GM19043 (cell line): ENCODE measurements around the gene NDP.
"Not testable (repeated sequence)": the region's sequence is repeated elsewhere in the genome, so short reads cannot be mapped to it uniquely, and the experiment has no call there.

Source experiments
- ATAC-seq: cut with Tn5 transposase; IDR thresholded peaks from one replicate; pipeline ENCODE4 v1.9.1; 2021; ENCODE audit warnings: low read depth; ENCODE audit not compliant: unreplicated experiment

NDP gene

GRCh38 chrX:43971966-43972961 lies 926 bp downstream of the NDP start:
- ATAC-seq: no peak

- ATAC-seq: no peak
Measured at GRCh38 chrX:43970528-43970927, 2.7 kb downstream of the NDP start.

- no peak for ATAC-seq
Measured at GRCh38 chrX:43969504-43970501, 3.4 kb downstream of the NDP start.

- ATAC-seq: no peak
Measured at GRCh38 chrX:43968359-43968781, 4.8 kb downstream of the NDP start.

- no peak for ATAC-seq
Measured at GRCh38 chrX:43964936-43965335, 8.3 kb downstream of the NDP start.

GRCh38 chrX:43963726-43964125 lies 9.5 kb downstream of the NDP start:
- ATAC-seq: no peak

- no peak for ATAC-seq
Measured at GRCh38 chrX:43962636-43963035, 10.6 kb downstream of the NDP start.

- no peak for ATAC-seq
Measured at GRCh38 chrX:43961699-43962098, 11.5 kb downstream of the NDP start.

- ATAC-seq: no peak
Measured at GRCh38 chrX:43958529-43958928, 14.7 kb downstream of the NDP start.

GRCh38 chrX:43956034-43956433 lies 17.2 kb downstream of the NDP start:
- ATAC-seq: no peak

GRCh38 chrX:43953218-43953617 lies 20.0 kb downstream of the NDP start:
- no peak for ATAC-seq

GRCh38 chrX:43949669-43950068 lies 23.5 kb downstream of the NDP start:
- ATAC-seq: no peak

- ATAC-seq: no peak
Measured at GRCh38 chrX:43940816-43941474, 32.2 kb downstream of the NDP start.

GRCh38 chrX:43939187-43939926 lies 33.8 kb downstream of the NDP start:
- ATAC-seq: no peak

- not testable (repeated sequence) for ATAC-seq
Measured at GRCh38 chrX:43922032-43922431, 51.2 kb downstream of the NDP start.

- ATAC-seq: not testable (repeated sequence)
Measured at GRCh38 chrX:43910772-43911171, 62.4 kb downstream of the NDP start.

GRCh38 chrX:43910012-43910411 lies 63.2 kb downstream of the NDP start:
- ATAC-seq: no peak

GRCh38 chrX:43909141-43909540 lies 64.0 kb downstream of the NDP start:
- ATAC-seq: no peak

GRCh38 chrX:43899878-43900815 lies 73.0 kb downstream of the NDP start:
- no peak for ATAC-seq
